Activated naive CD4-positive, alpha-beta T cell treated with anti-CD3 and anti-CD28 coated beads, Interleukin-2, amount 10 ng/mL, durations not matched to agents 7 days and 5 days (primary cell): ENCODE measurements around the gene STK38L.
"Not testable (repeated sequence)": the region's sequence is repeated elsewhere in the genome, so short reads cannot be mapped to it uniquely, and the experiment has no call there.

ENCODE experiments used
- CTCF ChIA-PET: fragments of 350-600 bp; sonication (Branson Sonifier 250); formaldehyde crosslinking; loops from one replicate; lab custom pipeline; 2021; ENCODE audit warnings: antibody characterized with exemption; lab: Charles Lee
- DNase-seq: peaks from one replicate; pipeline ENCODE4 v3.0.0-alpha.2; 2020
- H3K27ac Mint-ChIP-seq: one replicate; pipeline ENCODE4 v1.8.0; 2021; ENCODE audit warnings: mild to moderate bottlenecking, moderate library complexity, mixed read lengths
- H3K27me3 Mint-ChIP-seq: one replicate; pipeline ENCODE4 v1.8.0; 2021; ENCODE audit warnings: mild to moderate bottlenecking, mixed read lengths
- H3K36me3 Mint-ChIP-seq: one replicate; pipeline ENCODE4 v1.8.0; 2021; ENCODE audit warnings: mixed read lengths
- H3K4me1 Mint-ChIP-seq: one replicate; pipeline ENCODE4 v1.8.0; 2021; ENCODE audit warnings: mixed read lengths
- H3K4me3 Mint-ChIP-seq: one replicate; pipeline ENCODE4 v1.8.0; 2021; ENCODE audit warnings: mild to moderate bottlenecking, moderate library complexity, mixed read lengths
- H3K9me3 Mint-ChIP-seq: one replicate; pipeline ENCODE4 v1.8.0; 2021; ENCODE audit warnings: mixed read lengths

Gene STK38L

GRCh38 chr12:27213830-27214787 lies 30.0 kb upstream of the STK38L start:
- Mint-ChIP-seq H3K36me3 (peaks cover 1% of the 10 kb centered on the region), H3K27ac (no peak overlapping the region), H3K9me3 (peaks cover 2% of the 10 kb centered on the region), H3K27me3 (no peaks in the 10 kb centered on the region), H3K4me3 (no peak overlapping the region), H3K4me1 (no peaks in the 10 kb centered on the region)
- CTCF ChIA-PET, result no interaction called here
- DNase-seq, result no peak

- no peak overlapping the region for H3K27ac Mint-ChIP-seq
- CTCF ChIA-PET, result interaction anchor here (0.7 kb wide), 1 partner anchor 434 kb away, joined by 3 read pairs; no protein-coding TSS in a partner anchor
- no peak overlapping the region for H3K4me3 Mint-ChIP-seq
- H3K36me3 Mint-ChIP-seq, result no peaks in the 10 kb centered on the region
- H3K4me1 Mint-ChIP-seq, result peaks cover 8% of the 10 kb centered on the region
- peaks cover 5% of the 10 kb centered on the region for H3K27me3 Mint-ChIP-seq
- no peak for DNase-seq
- H3K9me3 Mint-ChIP-seq, result no peaks in the 10 kb centered on the region
Measured at GRCh38 chr12:27217590-27217989, 26.5 kb upstream of the STK38L start.

GRCh38 chr12:27219693-27220054 lies 24.4 kb upstream of the STK38L start:
- H3K4me3 Mint-ChIP-seq, result no peak overlapping the region
- peaks cover 5% of the 10 kb centered on the region for H3K27me3 Mint-ChIP-seq
- H3K4me1 Mint-ChIP-seq, result peaks cover 8% of the 10 kb centered on the region
- H3K36me3 Mint-ChIP-seq, result no peaks in the 10 kb centered on the region
- H3K27ac Mint-ChIP-seq, result no peak overlapping the region
- H3K9me3 Mint-ChIP-seq, result no peaks in the 10 kb centered on the region
- CTCF ChIA-PET, result no interaction called here
- no peak for DNase-seq

DNA sequence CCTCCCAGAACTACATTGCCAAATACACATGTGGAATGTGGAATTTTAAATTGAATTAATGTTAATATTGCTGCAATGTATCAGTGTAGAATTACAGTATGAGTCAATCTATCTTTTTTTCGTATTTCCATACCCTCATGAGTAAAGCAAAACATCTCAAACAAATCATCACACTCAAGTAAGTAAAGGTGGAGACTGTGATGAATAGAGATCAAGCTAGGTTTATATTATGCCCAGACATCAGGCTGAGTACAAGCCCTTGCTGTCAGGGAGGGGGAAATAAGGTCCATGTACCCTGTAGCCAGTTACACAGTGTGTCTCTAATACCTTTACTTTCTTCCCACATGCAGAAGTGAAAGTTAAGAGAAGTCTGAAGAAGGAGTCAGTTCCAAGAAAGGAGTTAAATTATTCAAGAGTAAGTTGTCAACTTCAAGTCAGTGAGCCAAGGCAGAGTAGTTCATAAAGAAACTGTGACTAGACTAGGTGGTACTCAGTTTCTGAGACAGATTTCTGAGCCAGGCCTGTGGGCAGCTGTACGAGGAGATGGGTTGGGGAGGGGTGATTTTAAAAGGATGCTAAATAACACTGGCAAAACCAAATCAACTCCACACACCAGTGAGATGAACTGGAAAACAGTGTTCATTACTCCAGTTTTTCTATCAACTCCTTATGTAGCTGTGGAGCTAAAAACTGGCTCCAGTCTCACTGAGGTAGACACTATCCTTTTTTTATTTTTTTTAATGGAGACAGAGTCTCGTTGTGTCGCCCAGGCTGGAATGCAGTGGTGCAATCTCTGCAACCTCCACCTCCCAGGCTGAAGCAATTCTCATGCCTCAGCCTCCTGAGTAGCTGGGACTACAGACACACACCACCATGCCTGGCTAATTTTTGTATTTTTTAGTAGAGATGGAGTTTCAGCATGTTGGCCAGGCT lies 23.8 kb upstream of the STK38L start:
- no peak for DNase-seq
- no peak overlapping the region for H3K4me3 Mint-ChIP-seq

DNA sequence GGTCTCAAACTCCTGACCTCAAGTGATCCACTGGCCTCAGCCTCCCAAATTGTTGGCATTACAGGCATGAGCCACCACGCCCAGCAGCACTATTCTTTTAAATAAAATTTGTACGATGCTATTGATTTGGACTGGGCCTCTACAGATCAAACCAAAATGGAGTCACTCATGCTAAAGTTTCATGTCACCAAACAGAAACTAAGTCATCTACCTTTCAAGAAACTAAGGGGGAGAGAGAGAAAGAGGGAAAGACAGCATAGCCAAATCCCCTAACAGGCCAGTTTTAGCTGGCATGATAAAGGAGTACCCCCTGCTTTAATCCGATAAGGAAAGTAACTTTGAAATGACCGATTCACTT lies 23.1 kb upstream of the STK38L start:
- Mint-ChIP-seq H3K27ac (no peak overlapping the region), H3K36me3 (no peaks in the 10 kb centered on the region), H3K27me3 (peaks cover 5% of the 10 kb centered on the region), H3K9me3 (no peaks in the 10 kb centered on the region), H3K4me3 (no peak overlapping the region), H3K4me1 (peaks cover 8% of the 10 kb centered on the region)
- CTCF ChIA-PET, result interaction anchor here (0.6 to 0.9 kb wide), 2 partner anchors 35 to 110 kb away, joined by 3 read pairs; no protein-coding TSS in a partner anchor
- no peak for DNase-seq

More for the DNA sequence above, 23.8 kb upstream of the STK38L start:
- CTCF ChIA-PET, result interaction anchor here (0.6 kb wide), 1 partner anchor 111 kb away, joined by 3 read pairs; no protein-coding TSS in a partner anchor
- H3K27me3 Mint-ChIP-seq, result peaks cover 5% of the 10 kb centered on the region
- H3K27ac Mint-ChIP-seq, result no peak overlapping the region
- no peaks in the 10 kb centered on the region for H3K36me3 Mint-ChIP-seq
- H3K4me1 Mint-ChIP-seq, result peaks cover 8% of the 10 kb centered on the region
- H3K9me3 Mint-ChIP-seq, result no peaks in the 10 kb centered on the region

DNA sequence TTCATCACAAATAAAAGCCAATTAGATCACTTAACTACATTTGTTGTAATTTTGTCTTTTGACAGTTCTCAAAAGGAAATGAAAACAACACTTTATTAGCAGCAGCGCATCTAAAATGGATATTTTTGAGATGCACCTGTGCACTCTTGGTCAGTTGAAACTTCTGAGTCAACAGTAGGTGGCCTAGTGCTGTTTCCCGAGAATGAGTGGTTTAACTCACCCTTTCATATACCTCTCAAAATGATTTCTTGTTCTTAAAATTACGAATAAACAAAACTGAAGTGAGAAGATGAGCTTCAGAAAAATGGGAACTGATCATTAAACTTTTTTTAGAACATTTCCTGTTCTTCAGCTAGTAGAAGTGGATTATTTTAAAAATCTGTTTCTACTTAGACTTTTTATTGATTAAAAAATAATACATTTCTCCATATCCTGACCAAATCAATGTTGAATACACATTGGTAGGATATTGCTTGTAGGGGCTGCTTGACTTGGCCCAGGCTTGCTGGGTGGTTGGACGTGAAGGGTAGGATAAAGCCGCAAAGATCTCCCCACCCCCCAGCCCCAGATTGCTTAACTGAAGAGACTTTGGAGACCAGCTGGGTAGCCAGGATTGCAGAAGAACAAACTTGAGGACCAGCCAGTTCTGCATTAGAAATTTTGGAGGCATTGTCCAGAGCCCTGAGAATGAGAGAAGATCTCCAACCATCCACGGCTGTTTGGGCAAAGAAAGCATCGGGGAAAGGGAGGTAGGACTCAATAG lies 22.3 kb upstream of the STK38L start:
- CTCF ChIA-PET, result interaction anchor here (0.8 to 0.9 kb wide), 2 partner anchors 13 to 36 kb away, joined by 3 to 5 read pairs; no protein-coding TSS in a partner anchor
- peaks cover 8% of the 10 kb centered on the region for H3K4me1 Mint-ChIP-seq
- H3K4me3 Mint-ChIP-seq, result no peak overlapping the region
- H3K27me3 Mint-ChIP-seq, result peaks cover 5% of the 10 kb centered on the region
- H3K36me3 Mint-ChIP-seq, result no peaks in the 10 kb centered on the region
- no peaks in the 10 kb centered on the region for H3K9me3 Mint-ChIP-seq
- no peak overlapping the region for H3K27ac Mint-ChIP-seq
- DNase-seq, result no peak

- no peak for DNase-seq
- no peak overlapping the region for H3K27ac Mint-ChIP-seq
- no peaks in the 10 kb centered on the region for H3K36me3 Mint-ChIP-seq
- H3K4me1 Mint-ChIP-seq, result no peaks in the 10 kb centered on the region
- H3K27me3 Mint-ChIP-seq, result peaks cover 13% of the 10 kb centered on the region
- CTCF ChIA-PET, result no interaction called here
- no peaks in the 10 kb centered on the region for H3K9me3 Mint-ChIP-seq
- H3K4me3 Mint-ChIP-seq, result no peak overlapping the region
Measured at GRCh38 chr12:27226407-27226929, 17.6 kb upstream of the STK38L start.

DNA sequence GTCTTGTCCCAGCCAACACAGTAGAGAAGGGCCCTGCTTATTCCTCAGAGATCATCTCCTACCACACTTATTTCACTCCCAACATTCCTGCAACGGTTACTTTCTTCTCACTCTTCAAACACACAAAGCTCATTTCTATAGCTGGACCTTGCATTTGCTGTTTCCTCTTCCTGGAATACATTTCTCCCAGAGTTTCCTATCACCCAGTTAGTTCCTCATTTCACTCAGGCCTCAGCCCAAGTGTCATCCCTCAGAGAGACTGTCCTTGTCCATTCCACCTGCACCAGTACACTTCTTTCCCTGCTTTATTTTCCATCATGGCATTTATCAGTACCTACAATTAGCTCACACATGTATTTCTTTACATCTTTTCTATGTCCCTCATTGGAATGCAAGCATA lies 14.7 kb upstream of the STK38L start:
- no peak for DNase-seq
- no peaks in the 10 kb centered on the region for H3K36me3 Mint-ChIP-seq
- H3K4me3 Mint-ChIP-seq, result no peak overlapping the region
- H3K4me1 Mint-ChIP-seq, result no peaks in the 10 kb centered on the region
- peaks cover 7% of the 10 kb centered on the region for H3K27me3 Mint-ChIP-seq
- H3K27ac Mint-ChIP-seq, result no peak overlapping the region
- CTCF ChIA-PET, result no interaction called here
- no peaks in the 10 kb centered on the region for H3K9me3 Mint-ChIP-seq

DNA sequence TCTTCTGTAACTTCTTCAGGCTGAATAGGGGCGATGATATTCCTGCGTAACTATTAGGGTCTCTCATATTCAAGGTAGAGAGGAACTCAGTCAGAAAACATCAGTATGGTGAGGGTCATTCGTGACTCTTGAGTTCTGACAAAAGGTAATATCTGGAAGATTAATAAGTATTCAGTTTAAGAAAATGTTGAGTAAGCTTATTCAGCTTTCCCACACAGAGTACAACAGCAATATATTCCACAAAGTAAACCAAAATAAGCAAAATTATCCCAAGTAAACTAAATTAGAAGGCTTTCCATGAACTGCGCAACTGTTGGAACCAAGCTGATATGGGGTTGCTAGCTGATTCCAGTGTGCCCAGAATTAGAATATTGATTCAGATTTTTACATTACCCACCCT lies 12.7 kb upstream of the STK38L start:
- CTCF ChIA-PET, result not testable (repeated sequence)

DNA sequence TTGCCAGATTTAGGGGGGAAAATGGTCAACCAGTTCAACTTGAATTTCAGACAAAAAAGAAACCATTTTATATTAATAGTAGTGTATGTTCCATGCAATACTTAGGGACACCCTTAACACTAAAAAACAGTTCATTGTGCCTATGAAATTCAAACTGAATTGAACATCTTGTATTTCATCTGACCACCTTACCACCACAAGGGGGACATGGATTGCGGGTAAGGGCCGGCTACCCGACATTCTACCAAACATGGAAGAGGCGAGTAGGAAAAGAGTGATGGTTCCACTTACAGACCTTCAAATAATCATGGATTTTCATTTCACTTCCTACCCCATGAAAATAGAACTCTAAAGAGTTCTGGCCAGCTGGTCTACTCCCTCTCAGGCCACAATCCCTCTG lies 10.3 kb upstream of the STK38L start:
- Mint-ChIP-seq H3K4me1 (peaks cover 14% of the 10 kb centered on the region), H3K27ac (no peak overlapping the region), H3K9me3 (no peaks in the 10 kb centered on the region), H3K27me3 (peaks cover 7% of the 10 kb centered on the region), H3K4me3 (no peak overlapping the region), H3K36me3 (no peaks in the 10 kb centered on the region)
- DNase-seq, result no peak
- CTCF ChIA-PET, result no interaction called here

More for the DNA sequence above, 12.7 kb upstream of the STK38L start:
- not testable (repeated sequence) for DNase-seq, H3K4me1 Mint-ChIP-seq, H3K36me3 Mint-ChIP-seq, H3K4me3 Mint-ChIP-seq, H3K9me3 Mint-ChIP-seq, H3K27ac Mint-ChIP-seq, H3K27me3 Mint-ChIP-seq

DNA sequence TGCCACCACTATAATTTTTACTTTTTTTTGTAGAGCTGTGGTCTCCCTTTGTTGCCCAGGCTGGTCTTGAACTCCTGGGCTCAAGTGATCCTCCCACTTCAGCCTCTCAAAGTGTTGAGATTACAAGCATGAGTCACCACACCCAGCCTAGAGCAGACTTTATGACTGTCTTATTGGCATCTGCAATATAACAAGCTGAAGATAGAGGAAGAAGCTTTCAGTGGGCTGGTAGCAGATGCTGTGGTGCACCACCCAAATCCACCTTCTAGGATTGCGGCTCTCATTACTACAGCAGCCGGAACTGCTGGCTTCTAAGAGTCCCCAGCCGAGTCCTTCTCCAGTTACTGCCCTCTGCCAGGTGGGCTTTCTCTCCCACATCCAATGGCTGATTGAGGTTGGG lies 7.6 kb upstream of the STK38L start:
- no peak for DNase-seq
- CTCF ChIA-PET, result interaction anchor here (0.6 to 1.5 kb wide), 4 partner anchors 44 to 72 kb away, joined by 3 to 5 read pairs (median 4); no protein-coding TSS in a partner anchor
- no peaks in the 10 kb centered on the region for H3K27me3 Mint-ChIP-seq
- no peak overlapping the region for H3K27ac Mint-ChIP-seq
- peaks cover 23% of the 10 kb centered on the region for H3K4me1 Mint-ChIP-seq
- no peak overlapping the region for H3K4me3 Mint-ChIP-seq
- H3K36me3 Mint-ChIP-seq, result no peaks in the 10 kb centered on the region
- no peaks in the 10 kb centered on the region for H3K9me3 Mint-ChIP-seq

DNA sequence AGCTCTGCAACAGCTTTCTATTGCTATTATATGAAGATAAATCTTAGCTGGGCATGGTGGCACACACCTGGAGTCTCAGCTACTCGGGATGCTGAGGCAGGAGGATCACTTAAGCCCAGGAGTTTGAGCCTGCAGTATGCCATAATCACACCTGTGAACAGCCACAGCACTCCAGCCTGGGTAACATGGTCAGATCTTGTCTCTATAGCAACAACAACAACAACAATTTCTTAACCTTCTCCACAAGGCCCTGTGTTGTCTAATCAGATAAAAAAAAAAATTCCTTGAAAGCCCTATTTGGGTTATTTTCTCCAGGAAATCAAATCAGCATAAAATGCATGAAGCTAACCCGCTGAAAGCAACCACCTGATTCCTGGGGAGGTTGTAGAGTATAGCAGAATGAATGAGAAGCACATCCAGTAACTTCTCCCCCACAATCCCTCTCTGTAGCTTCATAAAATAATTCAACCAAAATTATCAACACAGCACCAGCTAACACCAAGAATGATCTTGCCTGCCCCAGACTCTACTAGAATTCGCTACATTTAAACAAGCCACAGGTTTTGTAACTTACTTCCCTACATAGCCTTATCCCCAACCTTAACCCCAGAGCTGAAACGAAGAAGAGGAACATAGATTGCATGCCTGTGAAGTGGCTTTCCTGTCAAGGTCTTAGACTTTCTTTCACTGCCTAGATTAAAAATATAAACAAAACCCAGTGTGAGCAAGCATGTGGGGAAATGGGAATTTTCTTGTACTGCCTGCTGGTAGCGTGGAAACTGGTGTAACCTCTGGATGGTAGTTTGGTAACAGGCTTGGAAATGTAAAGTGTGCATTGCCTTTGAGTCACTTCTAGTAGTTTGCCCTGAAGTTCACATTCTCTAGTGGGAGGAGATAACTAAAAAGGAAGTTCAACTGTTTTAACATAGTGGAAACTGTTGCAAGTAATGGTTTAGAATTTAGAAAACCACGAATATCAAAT lies 6.0 kb upstream of the STK38L start:
- peak overlapping the region; percentile 79 for H3K27ac Mint-ChIP-seq
- CTCF ChIA-PET, result interaction anchor here (0.6 to 1.5 kb wide), 3 partner anchors 53 to 103 kb away, joined by 3 to 5 read pairs (median 4); no protein-coding TSS in a partner anchor
- H3K4me1 Mint-ChIP-seq, result peaks cover 23% of the 10 kb centered on the region
- no peak for DNase-seq
- no peaks in the 10 kb centered on the region for H3K36me3 Mint-ChIP-seq
- H3K4me3 Mint-ChIP-seq, result no peak overlapping the region
- no peaks in the 10 kb centered on the region for H3K27me3 Mint-ChIP-seq
- no peaks in the 10 kb centered on the region for H3K9me3 Mint-ChIP-seq
